HG03039 (cell line): Measurements from ENCODE around the gene SPAG9.
"Not testable (repeated sequence)": the region's sequence is repeated elsewhere in the genome, so short reads cannot be mapped to it uniquely, and the experiment has no call there.

Experiments
- ATAC-seq: cut with Tn5 transposase; IDR thresholded peaks from one replicate; pipeline ENCODE4 v1.9.1; 2021; ENCODE audit warnings: mild to moderate bottlenecking, moderate library complexity; ENCODE audit not compliant: unreplicated experiment

The SPAG9 gene

GRCh38 chr17:51097708-51098446 lies 22.8 kb downstream of the SPAG9 start:
- no peak for ATAC-seq

- ATAC-seq: no peak
These were observed 29.0 kb downstream of the SPAG9 start for GRCh38 chr17:51091635-51092034.

GRCh38 chr17:51088868-51089267 lies 31.8 kb downstream of the SPAG9 start:
- not testable (repeated sequence) for ATAC-seq

GRCh38 chr17:51088287-51088686 lies 32.4 kb downstream of the SPAG9 start:
- ATAC-seq: no peak

- no peak for ATAC-seq
These were observed 33.5 kb downstream of the SPAG9 start for GRCh38 chr17:51087072-51087757.

GRCh38 chr17:51085150-51085805 lies 35.4 kb downstream of the SPAG9 start:
- no peak for ATAC-seq

- ATAC-seq: no peak
These were observed 36.7 kb downstream of the SPAG9 start for GRCh38 chr17:51083981-51084380.

GRCh38 chr17:51083364-51083763 lies 37.3 kb downstream of the SPAG9 start:
- ATAC-seq: not testable (repeated sequence)

GRCh38 chr17:51079049-51079448 lies 41.6 kb downstream of the SPAG9 start:
- ATAC-seq: no peak

- no peak for ATAC-seq
These were observed 42.6 kb downstream of the SPAG9 start for GRCh38 chr17:51078009-51078592.

GRCh38 chr17:51076821-51077220 lies 43.8 kb downstream of the SPAG9 start:
- ATAC-seq: no peak

- no peak for ATAC-seq
These were observed 49.1 kb downstream of the SPAG9 start for GRCh38 chr17:51071556-51071955.

GRCh38 chr17:51065466-51065865 lies 55.2 kb downstream of the SPAG9 start:
- ATAC-seq: no peak

- ATAC-seq: no peak
These were observed 56.5 kb downstream of the SPAG9 start for GRCh38 chr17:51064061-51064735.

GRCh38 chr17:51060396-51060795 lies 60.3 kb downstream of the SPAG9 start:
- no peak for ATAC-seq

GRCh38 chr17:51059781-51060180 lies 60.9 kb downstream of the SPAG9 start:
- ATAC-seq: no peak

GRCh38 chr17:51057534-51057933 lies 63.1 kb downstream of the SPAG9 start:
- no peak for ATAC-seq

GRCh38 chr17:51056813-51057510 lies 63.7 kb downstream of the SPAG9 start:
- no peak for ATAC-seq

- no peak for ATAC-seq
These were observed 65.9 kb downstream of the SPAG9 start for GRCh38 chr17:51054748-51055147.

- ATAC-seq: no peak
These were observed 68.4 kb downstream of the SPAG9 start for GRCh38 chr17:51052235-51052634.
